Superior temporal gyrus (tissue), 1 donor: ENCODE results near the gene DOCK8.

Experiments used
- DNase-seq: peaks from one replicate; pipeline ENCODE4 v3.0.0-alpha.2; 2016; ENCODE audit errors: extremely low spot score

DOCK8 gene

GRCh38 chr9:414595-414994 lies 199.9 kb downstream of the DOCK8 start:
- DNase-seq = no peak

GRCh38 chr9:419571-420171 lies 205.0 kb downstream of the DOCK8 start:
- no peak for DNase-seq

GRCh38 chr9:421896-422295 lies 207.2 kb downstream of the DOCK8 start:
- DNase-seq = no peak

DNA sequence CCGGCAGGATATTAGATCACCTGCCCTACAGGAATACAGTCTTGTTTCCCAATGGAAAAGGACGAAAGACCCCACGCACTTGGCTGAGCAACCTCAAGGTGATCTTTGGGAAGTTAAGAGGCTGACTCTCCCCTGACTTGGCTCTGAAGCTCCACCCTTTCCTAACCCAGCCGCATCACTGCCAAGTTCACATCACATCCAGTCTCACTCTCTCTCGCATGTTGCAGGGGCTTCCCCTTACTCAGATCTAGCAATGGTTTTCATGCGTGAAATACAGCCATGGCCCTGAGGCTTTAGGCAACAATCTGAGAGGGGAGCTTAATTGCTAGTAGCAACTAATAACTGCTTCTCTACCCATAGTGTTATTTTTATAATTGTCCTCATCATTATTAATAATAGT lies 211.6 kb downstream of the DOCK8 start:
- DNase-seq = no peak

GRCh38 chr9:426976-427375 lies 212.3 kb downstream of the DOCK8 start:
- no peak for DNase-seq

DNA sequence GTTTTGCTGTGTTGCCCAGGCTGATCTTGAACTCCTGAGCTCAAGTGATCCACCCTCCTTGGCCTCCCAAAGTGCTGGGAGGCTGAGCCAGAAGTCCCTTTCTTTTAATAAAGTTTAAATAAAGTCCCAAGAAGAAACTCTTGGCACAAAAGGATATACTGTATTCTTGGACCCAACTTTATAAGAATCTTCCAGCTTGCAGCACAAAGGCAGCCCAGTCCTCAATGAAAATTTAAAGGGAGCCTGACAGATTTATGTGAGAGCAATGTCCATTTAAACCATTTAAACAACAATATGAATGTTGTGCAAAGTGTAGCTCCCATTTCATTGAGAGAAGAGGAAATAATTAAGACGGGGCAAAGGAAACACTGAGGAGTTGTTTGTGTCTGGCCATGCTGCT lies 217.0 kb downstream of the DOCK8 start:
- DNase-seq = no peak

DNA sequence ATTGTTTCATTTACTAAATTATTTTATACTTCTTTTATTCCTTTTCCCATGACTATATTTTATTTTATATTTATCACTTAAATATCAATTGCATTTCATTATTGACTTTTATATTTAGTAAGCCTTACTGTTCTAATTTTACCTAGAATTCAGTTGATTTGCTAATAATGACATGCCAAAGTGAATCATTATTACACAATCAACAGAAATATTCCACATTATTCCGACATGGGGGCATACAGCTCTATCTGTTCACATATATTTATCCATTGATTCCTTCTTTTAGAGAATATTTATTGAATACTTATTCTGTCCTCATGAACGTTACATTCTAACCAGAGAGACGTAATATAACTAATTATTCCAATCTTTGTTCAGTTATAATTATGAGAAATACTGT lies 221.8 kb downstream of the DOCK8 start:
- no peak for DNase-seq

GRCh38 chr9:437066-437465 lies 222.4 kb downstream of the DOCK8 start:
- DNase-seq = no peak

GRCh38 chr9:437574-438001 lies 222.9 kb downstream of the DOCK8 start:
- no peak for DNase-seq

DNA sequence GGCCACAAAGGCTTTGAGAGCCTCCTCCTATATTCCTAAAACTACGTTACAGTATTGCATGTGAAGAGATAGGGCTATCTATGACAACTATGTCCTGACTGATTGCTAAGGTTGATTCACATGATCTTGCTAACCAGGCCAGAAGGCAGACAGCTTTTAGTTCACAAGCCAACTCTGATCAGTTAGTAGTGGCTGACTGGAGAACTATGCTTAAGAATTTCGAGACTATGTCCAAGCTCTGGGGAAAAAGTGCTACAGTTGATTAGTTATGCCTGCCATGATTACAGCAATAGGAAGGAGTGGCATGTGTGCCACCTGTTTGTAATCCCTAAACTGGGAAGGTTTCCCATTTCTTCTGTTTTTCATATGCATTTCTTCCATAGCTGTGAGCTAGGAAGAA lies 223.4 kb downstream of the DOCK8 start:
- DNase-seq = no peak

DNA sequence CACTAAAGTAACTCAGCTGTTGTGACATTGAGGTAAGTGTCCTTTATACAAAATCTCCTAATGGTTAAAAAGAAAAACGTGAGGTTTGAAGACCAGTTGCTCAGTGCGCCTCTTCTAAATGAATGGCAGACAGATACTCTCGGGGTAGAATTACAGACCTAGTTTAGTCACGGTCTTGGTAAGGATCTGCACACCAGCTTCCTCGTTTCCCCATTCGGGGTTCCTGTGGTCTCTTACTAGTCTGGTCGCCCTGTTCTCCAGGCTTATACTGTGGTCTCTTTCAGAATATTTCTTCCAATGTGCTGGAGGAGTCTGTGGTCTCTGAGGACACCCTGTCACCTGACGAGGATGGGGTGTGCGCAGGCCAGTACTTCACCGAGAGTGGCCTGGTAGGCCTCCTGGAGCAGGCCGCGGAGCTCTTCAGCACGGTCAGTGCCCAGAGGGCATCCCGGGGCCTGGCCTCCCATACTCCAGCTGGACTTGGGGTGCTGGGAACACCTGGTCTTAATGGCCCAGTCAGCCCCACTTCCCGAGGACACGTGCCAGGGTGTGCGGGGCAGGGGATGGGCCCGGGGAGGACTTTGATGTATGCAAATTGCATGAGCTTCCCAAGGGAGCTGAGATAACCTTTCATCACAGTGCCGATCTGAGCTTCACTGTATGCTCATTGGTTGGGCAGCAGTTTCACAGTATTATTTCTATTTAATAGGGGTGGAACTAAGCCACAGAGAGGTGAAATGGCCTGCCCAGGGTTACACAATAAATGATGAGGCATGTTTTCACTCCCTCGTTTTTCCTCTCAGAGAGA lies 224.5 kb downstream of the DOCK8 start:
- DNase-seq = no peak

GRCh38 chr9:441126-441525 lies 226.5 kb downstream of the DOCK8 start:
- no peak for DNase-seq

DNA sequence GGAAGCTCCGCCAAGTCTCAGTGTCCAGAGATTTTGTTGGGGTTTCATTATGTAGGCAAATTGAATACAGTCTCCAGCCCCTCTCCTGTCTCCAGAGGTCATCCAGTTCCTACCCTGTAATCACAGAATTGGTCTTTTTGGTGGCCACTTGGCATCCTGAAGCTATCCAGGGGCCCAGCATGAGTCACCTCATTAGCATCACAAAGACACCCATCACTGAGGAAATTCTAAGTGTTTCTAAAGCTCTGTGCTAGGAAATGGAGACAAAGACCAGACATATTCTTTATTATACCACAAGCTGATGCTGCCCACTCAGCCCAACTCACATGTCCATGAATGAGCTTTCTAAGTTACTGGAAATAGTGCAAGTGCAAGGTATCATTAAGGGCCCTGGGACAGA lies 229.9 kb downstream of the DOCK8 start:
- DNase-seq = no peak

- no peak for DNase-seq
Measured at GRCh38 chr9:445033-445432, 230.4 kb downstream of the DOCK8 start.

DNA sequence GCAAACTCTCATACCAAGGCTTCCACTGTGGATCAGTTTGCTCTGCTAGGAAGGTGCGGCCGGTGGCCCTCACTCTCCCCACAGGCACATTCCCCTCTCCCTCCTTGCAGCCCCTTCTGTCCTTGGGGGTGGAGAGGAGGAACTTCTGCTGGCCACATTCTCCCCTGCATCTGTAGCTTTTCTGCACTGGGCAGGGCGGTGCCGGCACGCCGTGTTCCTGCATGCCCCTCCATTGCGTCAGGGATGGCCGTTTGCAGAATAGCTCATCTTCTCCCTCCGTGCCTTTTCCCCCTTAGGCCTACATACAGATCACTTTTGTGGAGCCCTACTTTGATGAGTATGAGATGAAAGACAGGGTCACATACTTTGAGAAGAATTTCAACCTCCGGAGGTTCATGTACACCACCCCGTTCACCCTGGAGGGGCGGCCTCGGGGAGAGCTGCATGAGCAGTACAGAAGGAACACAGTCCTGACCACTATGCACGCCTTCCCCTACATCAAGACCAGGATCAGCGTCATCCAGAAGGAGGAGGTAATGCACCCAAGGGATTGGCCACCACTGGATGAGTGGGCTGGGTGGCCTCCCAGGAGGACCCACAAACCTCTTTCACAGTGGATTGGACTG lies 231.5 kb downstream of the DOCK8 start:
- no peak for DNase-seq

DNA sequence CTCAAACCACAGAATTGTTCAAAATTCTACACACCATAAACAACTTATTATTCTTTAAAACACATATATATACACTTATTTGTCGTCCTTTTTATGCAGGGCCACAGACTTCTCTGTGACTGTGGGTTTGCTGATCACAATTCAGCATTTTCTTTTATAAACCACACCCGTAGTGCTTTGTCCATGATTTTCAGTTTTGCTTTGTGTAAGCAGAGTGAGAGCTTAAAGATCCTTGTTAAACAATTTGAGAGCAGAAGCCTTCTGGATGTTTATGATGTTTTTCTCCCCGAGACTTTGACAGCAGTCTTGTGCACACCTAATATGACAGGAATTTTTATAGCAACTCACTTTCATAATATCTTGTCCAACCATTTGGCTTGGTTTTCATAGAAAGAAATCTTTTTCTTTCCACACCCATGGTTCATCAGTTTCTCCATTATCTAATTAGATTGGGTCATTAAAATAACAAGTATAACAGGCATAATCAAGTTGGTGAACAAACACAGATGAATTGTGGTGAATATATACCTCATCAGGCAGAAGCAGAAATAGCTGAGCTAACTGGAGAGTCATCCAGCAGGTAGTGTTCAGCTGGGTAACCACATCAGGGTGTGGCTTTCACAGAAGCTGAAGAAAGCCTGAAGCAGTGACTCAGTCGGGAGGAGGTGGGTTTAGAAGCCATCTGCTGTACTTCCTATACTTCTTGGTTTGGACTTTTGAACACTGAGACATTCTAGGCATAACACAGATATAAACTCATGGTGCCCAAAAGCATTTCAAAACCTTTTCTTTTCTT lies 232.8 kb downstream of the DOCK8 start:
- DNase-seq = no peak

- no peak for DNase-seq
Measured at GRCh38 chr9:450057-450456, 235.4 kb downstream of the DOCK8 start.

- DNase-seq = no peak
Measured at GRCh38 chr9:450561-450960, 235.9 kb downstream of the DOCK8 start.

DNA sequence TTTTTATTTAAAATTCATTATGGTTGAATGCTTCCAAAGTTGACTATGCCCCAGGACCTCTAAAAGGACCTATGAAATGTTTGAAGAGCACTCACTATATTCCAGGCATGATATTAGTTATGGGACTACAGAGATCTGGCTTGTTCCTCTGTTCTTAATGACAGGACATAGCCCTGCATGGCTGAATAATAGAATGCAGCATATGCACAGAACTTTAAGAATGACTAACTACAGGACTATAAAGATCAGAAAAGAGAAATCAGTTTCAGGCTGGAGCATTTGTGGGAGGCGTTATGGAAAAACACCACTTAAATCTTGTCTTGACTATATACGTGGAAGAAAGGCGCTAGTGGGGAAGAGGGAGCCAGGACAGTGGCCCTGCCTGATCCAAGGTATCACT lies 239.2 kb downstream of the DOCK8 start:
- DNase-seq = no peak

DNA sequence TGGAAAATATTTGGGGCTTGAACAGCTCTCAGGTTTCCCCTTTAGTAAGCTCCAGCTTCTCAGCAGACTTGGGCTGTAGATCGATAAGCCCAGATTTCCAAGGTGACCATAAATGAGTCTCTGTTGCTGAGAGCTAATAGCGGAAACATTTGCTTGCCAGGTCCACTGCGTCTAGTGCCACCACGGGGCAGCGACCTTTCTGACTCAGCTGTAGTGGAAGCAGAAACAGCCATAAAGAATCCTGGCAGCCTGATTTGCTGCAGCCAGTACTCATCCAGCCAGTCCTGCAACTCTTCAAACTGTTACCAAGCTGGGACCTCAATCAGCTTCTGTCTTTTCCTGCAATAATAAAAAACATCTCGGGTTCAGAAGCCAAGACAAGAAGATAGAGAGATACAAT lies 241.7 kb downstream of the DOCK8 start:
- DNase-seq = no peak

GRCh38 chr9:458590-458989 lies 243.9 kb downstream of the DOCK8 start:
- DNase-seq = no peak
